CD4-positive, alpha-beta T cell treated with Interleukin-17A for 4 hours (primary cell): ENCODE measurements around the gene SPACA4.

Source experiments
- DNase-seq: peaks from one replicate; pipeline ENCODE4 v3.0.0-alpha.2; 2020; ENCODE audit warnings: mixed read lengths

SPACA4 gene

GRCh38 chr19:48635263-48635965 lies 28.9 kb downstream of the SPACA4 start:
- DNase-seq = peak; percentile 80

GRCh38 chr19:48635966-48636858 lies 29.7 kb downstream of the SPACA4 start:
- peak; percentile 48 for DNase-seq

- peak; percentile 44 for DNase-seq
Observed at GRCh38 chr19:48636859-48637448, 30.4 kb downstream of the SPACA4 start, which contains the start of gene DBP. TSS of gene DBP (minus strand) at chr19:48637379. CDS start at chr19:48636994, 385 bp downstream.

GRCh38 chr19:48637449-48637947 lies 31.0 kb downstream of the SPACA4 start:
- DNase-seq = peak; percentile 100

GRCh38 chr19:48637948-48638830 lies 31.6 kb downstream of the SPACA4 start:
- peak; percentile 85 for DNase-seq

- DNase-seq = peak; percentile 11
Observed at GRCh38 chr19:48638831-48639381, 32.4 kb downstream of the SPACA4 start.

- peak; percentile 39 for DNase-seq
Observed at GRCh38 chr19:48639483-48640375, 33.2 kb downstream of the SPACA4 start.

- DNase-seq = no peak
Observed at GRCh38 chr19:48641850-48642249, 35.3 kb downstream of the SPACA4 start.

- no peak for DNase-seq
Observed at GRCh38 chr19:48642862-48643261, 36.3 kb downstream of the SPACA4 start.

GRCh38 chr19:48644355-48644754 lies 37.8 kb downstream of the SPACA4 start:
- DNase-seq = no peak

- peak; percentile 83 for DNase-seq
Observed at GRCh38 chr19:48644839-48645619, 38.5 kb downstream of the SPACA4 start.

- no peak for DNase-seq
Observed at GRCh38 chr19:48645620-48646000, 39.1 kb downstream of the SPACA4 start.

- peak; percentile 94 for DNase-seq
Observed at GRCh38 chr19:48646001-48646721, 39.6 kb downstream of the SPACA4 start, which contains the start of gene CA11. TSS of gene CA11 (minus strand) at chr19:48646187. CDS start at chr19:48645632, 555 bp downstream.

- DNase-seq = no peak
Observed at GRCh38 chr19:48646722-48647216, 40.2 kb downstream of the SPACA4 start.

- DNase-seq = no peak
Observed at GRCh38 chr19:48648134-48648533, 41.6 kb downstream of the SPACA4 start.

- no peak for DNase-seq
Observed at GRCh38 chr19:48650974-48651682, 44.6 kb downstream of the SPACA4 start.

- DNase-seq = no peak
Observed at GRCh38 chr19:48651683-48652048, 45.1 kb downstream of the SPACA4 start.
